HG03066 (cell line): ENCODE results near the gene NCKAP5.

Source experiments
- ATAC-seq: cut with Tn5 transposase; IDR thresholded peaks from one replicate; pipeline ENCODE4 v1.9.1; 2021; ENCODE audit warnings: low read depth; ENCODE audit not compliant: unreplicated experiment

NCKAP5 gene

GRCh38 chr2:133568172-133568571, at the start of gene NCKAP5:
NCKAP5 (minus strand) TSS chr2:133568463; CDS start chr2:133517526, 50,937 bp downstream.
- no peak for ATAC-seq

GRCh38 chr2:133609664-133610063, 41.4 kb upstream of the NCKAP5 start:
- no peak for ATAC-seq

- ATAC-seq, result no peak
Observed at GRCh38 chr2:133608291-133608690, 40.0 kb upstream of the NCKAP5 start.

GRCh38 chr2:133607679-133608078, 39.4 kb upstream of the NCKAP5 start:
- no peak for ATAC-seq

- ATAC-seq, result no peak
Observed at GRCh38 chr2:133606616-133607015, 38.4 kb upstream of the NCKAP5 start.

DNA sequence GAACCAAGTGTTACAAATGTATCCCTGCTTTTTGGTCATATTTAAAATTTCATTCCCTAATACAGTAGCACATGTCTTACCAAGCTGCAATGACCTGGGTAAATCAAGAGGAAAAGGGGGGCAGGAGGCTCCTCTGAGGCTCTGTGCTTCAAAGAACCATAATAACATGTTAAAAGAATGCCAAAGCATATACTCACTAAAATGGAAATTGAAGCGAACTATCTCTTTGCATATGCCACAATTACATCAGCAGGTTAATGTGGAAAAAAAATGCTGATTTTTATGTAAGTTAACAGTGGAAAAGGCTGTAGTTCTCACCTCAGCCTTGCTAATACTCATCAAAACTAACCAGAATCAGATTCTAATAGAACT, 37.5 kb upstream of the NCKAP5 start:
- no peak for ATAC-seq

DNA sequence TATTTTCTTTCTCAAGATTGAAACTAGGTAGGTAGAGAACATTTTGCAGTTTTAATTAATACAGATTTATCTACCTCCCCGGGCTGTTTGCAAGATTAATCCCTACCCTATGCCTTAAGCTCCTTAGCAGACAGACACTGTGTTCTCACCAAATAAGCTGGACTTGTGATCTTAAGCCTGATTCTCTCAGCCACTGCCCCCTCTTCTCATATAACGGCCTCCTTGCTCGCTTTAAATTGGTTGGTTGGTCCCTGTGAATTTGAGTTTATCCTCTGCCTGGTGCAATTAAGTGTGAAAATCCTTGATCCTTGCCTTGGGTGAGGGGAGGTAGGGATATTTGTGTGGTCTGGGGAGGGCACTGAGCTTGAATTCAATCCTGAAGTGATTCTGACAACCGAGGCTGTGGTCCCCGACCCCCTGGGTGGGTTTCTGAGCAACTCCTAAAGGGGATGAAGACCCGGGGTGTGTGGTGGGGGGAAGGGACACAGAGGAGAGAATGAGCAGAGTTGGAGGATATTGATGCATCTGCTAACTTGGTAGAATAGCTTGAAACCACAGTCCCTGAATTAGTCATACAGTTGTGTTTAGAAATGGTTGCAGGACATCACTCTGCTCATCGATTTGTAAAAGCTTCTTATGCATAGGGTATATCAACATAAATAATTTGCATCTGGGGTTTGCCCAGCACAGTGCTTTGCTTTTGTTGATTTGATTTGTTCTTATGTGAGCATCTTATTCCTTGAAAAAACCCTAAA, 36.9 kb upstream of the NCKAP5 start:
- no peak for ATAC-seq

GRCh38 chr2:133603109-133603508, 34.8 kb upstream of the NCKAP5 start:
- no peak for ATAC-seq

DNA sequence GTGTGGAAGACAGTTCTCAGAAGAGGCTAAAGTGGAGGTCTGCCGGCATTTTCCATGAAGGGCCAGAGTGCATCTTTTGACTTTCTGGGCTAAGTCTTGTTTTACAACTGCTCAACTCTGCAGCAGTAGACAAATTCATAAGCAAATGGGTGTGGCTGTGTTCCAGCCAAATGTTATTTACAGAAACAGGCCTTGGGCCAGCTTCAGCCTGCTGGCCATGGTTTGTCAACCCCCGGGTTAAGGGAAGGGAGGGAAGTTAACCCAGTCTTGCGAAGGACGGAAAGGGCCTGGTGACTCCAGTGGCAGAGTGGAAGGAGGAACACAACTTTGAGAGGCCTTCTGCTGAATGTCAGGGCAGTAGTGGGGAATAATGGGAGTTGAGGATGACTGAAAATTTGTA, 34.3 kb upstream of the NCKAP5 start:
- no peak for ATAC-seq

DNA sequence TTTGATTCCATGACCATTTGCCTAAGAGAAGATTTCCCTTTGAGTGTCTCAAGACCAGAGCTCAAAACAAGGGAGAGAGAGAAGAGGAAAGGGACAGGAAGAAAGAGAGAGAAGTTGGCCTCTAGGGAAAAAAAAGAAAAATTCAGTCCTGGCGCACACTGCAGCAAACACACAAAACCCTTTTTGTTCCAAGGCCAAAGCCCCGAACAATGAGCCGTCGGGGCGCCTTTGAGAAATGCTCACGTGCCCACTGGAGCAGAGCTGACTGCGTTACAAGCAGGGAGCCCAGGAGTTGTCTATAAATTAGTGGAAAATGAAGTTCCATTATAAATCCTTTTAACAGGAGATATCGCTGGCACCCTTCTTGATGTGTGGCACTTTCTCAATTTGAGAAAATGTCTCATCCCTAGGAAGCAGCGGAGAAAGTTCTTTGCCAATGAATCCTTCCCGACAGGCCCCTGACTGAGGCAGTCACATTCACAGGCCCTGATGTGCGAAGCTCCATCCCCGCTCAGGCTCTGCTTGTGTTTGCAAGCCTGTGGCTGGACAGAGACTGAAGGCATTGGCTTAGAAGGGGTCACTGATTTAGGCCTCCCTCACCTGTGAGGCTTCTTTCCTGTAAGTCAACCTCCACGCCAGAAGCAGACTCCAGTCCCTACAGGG, 32.1 kb upstream of the NCKAP5 start:
- ATAC-seq, result no peak

DNA sequence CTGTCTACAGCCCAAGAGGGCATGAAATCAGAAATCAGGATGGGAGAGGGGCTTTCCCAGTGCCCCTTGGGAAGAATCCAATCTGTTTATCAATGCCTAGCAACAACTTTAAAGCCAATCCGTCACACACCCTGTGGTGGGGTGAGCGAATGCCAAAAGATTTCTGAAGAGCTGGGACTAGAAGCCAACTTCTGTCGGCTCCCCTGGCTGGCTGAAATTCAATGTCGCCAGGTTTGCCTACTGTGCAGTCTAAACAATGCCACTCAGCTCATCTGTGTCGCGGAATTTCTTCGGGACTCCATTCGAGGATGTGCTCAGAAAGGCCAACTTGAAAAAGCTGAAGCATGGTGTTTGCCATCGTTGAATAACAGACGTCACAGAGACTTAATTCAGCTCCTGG, 31.5 kb upstream of the NCKAP5 start:
- ATAC-seq, result no peak

DNA sequence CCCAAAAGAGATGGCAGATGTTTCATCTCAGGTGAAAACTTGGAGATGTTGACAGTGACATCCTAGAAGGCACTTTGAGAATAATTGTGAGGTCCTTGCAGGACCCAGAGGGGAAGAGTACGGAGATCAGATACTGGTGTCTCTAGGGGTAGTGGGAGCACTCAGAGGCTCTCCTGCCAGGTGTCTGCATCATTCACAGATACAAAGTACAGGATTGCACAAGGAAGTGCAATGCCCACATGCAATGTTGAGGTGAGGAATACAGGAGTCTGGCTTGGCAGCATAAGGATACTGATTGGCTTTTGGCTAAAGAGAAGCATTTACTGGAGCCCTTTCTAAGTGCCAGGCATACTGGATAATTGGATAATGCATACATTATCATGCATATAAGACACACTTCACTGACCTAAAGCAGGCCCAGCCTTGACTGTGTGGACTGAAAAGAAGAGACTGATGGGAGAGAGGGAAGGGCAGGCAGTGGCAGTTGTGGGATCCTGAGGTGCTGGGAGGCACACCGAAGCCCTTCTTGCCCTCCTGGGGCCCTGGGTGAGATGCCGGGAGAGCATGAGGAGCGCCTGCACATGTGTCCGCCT, 31.0 kb upstream of the NCKAP5 start:
- ATAC-seq, result no peak

DNA sequence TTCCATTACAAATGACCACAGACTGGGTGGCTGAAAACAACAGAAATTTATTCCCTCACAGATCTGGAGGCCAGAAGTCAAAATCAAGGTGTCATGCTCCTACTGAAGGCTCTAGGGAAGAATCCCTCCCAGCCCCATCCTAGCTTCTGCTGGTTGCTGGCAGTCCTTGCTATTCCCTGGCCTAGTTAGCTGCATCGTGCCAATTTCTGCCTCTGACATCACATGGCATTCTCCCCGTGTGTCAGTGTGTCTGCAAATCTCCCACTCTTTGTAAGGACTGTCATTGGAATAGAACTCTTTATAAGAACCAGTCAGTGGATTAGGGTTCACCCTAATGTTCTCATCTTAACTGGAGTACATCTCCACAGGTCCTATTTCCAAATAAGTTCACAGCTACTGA, 30.5 kb upstream of the NCKAP5 start:
- ATAC-seq, result no peak

DNA sequence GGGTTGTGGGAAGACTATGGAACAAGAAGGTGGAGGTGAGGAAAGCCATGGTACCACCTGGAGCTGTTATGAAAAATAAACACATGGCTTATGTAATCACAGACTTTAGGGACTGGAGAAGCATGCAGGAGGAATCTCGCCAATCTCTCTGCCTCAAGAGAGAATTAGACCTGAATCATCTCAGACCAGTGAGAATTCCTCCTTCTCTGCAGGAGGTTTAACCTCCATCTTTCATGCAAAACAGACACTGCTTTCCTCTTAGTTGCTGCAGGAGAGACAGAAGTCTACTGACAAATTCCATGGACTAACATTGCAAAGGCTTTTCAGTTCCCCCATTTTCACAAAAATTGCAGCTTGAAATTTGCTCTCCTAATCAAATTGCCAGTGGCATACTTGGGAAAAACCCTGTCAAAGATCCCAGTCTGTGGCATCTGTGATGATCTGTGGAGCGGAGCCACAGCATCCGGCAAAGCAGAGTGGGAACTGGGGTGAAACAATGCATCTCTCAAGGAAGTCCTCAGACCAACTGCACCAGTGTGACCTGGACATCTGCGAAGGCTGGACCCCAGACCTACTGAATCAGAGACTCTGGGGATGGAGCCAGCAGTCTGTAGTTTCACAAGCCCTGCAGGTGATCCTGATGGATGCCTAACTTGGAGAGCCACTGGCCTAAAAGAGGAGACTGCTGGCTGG, 28.6 kb upstream of the NCKAP5 start:
- no peak for ATAC-seq

DNA sequence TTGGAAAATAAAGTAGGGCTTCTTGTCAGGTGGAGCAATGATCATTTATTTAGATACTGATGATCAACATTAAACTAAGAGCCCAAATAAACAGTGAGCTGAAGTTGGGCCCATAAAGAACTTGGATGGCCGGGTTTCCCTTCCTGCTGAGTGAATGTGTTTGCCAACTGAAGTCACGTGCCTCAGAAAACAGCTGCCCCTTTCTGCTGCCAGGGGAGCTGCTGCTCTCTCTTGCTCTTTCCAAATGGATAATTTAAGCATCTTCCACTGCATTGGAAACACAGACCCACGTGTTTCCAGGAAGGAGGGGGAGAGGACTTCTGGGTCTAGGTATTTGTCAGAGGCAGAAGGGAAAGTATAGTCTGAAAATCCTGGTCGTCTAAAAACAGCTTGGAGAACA, 22.9 kb upstream of the NCKAP5 start:
- ATAC-seq, result no peak

GRCh38 chr2:133589456-133589855, 21.2 kb upstream of the NCKAP5 start:
- no peak for ATAC-seq

DNA sequence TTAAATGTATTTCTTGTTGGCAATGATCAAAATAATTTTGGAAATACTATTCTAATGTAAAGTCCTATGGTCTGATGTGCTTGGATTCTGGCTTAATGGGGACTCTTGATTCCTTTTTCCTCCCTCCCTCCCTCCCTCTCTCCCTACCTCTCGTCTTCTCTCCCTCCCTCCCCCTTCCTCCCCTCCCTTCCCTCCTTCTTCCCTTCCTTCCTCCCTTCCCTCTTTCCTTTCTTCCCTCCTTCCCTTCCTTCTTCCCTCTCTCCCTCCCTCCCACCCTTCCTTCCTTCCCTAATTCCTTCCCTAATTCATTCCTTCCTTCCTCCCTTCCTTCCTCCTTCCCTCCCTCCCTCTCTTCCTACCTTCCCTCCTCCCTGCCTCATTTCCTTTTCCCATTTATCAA, 19.9 kb upstream of the NCKAP5 start:
- no peak for ATAC-seq

- no peak for ATAC-seq
Observed at GRCh38 chr2:133586978-133587377, 18.7 kb upstream of the NCKAP5 start.

- ATAC-seq, result no peak
Observed at GRCh38 chr2:133581010-133581760, 12.9 kb upstream of the NCKAP5 start.

DNA sequence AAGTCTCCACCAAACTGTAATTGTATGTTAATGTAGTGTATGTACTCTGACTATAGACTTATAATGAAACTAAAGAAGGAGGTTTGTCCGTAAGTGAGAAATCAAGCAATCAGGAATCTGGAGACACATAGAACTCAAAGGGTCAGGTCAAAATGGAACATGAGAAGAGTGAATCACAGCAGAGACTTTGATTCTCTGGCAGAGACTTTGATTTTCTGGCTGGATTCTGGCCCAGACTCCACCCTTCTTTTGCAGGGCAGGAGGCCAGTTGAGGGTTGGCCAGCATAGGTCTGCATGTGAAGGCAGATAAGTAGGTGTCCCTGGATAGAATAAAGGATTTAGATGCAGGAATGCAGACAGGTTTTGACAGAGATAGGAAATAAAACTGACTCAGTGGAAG, 11.0 kb upstream of the NCKAP5 start:
- no peak for ATAC-seq

- no peak for ATAC-seq
Observed at GRCh38 chr2:133576714-133577113, 8.5 kb upstream of the NCKAP5 start.
